ENCODE measurements around the gene DMXL2. TPM values are rescaled to one million over a fixed set of nuclear protein-coding genes. Genes with fewer than 3 reads are reported as not detected.

The DMXL2 gene
- total RNA-seq, 1 donor from 2014 or later: 23.6 TPM

DNA sequence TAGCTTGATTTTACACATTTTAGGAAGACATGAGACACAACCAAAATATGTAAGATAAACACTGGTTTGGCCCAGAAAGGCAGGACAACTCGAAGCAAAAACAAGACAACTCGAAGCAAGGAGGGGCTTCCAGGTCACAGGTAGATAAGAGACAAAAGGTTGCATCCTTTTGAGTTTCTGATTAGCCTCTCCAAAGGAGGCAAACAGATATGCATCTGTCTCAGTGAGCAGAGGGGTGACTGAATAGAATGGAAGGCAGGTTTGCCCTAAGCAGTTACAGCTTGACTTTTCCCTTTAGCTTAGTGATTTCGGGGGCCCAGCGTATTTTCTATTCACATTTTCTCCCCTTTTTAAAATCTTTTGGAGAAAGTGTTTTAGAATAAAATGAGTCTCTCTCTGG, 206.4 kb downstream of the DMXL2 start:
- TF ChIP-seq POLR2A (IDR thresholded peaks at IDR 0.05) (no peak), POLR2AphosphoS5 (IDR thresholded peaks at IDR 0.05; ENCODE audit: insufficient read depth in 1 of 2, low read depth in 1 of 2) (no peak), CTCF (IDR thresholded peaks at IDR 0.05) (no peak)
- no peak for DNase-seq (ENCODE audit: extremely low spot score in 2 of 2)
- intact Hi-C loops (cut with DNase I): no loop called here
- H3K4me1 ChIP-seq: no peaks in the 10 kb centered on the region
- H3K36me3 ChIP-seq: no peaks in the 10 kb centered on the region
- no peaks in the 10 kb centered on the region for H3K9me3 ChIP-seq
- H3K27me3 ChIP-seq: no peaks in the 10 kb centered on the region
- H3K27ac ChIP-seq: no peak overlapping the region
- no peak overlapping the region for H3K4me3 ChIP-seq

- Histone ChIP-seq H3K4me3 (no peak overlapping the region), H3K4me1 (no peaks in the 10 kb centered on the region), H3K36me3 (no peaks in the 10 kb centered on the region), H3K9me3 (no peaks in the 10 kb centered on the region), H3K27me3 (no peaks in the 10 kb centered on the region), H3K27ac (no peak overlapping the region)
- TF ChIP-seq POLR2AphosphoS5 (IDR thresholded peaks at IDR 0.05; ENCODE audit: insufficient read depth in 1 of 2, low read depth in 1 of 2) (no peak), POLR2A (IDR thresholded peaks at IDR 0.05) (no peak), CTCF (IDR thresholded peaks at IDR 0.05) (no peak)
- intact Hi-C loops (cut with DNase I): no loop called here
- peak in 1 of 2 donors; percentile 88 for DNase-seq (ENCODE audit: extremely low spot score in 2 of 2)
Measured at GRCh38 chr15:51414256-51414860, 208.2 kb downstream of the DMXL2 start.

DNA sequence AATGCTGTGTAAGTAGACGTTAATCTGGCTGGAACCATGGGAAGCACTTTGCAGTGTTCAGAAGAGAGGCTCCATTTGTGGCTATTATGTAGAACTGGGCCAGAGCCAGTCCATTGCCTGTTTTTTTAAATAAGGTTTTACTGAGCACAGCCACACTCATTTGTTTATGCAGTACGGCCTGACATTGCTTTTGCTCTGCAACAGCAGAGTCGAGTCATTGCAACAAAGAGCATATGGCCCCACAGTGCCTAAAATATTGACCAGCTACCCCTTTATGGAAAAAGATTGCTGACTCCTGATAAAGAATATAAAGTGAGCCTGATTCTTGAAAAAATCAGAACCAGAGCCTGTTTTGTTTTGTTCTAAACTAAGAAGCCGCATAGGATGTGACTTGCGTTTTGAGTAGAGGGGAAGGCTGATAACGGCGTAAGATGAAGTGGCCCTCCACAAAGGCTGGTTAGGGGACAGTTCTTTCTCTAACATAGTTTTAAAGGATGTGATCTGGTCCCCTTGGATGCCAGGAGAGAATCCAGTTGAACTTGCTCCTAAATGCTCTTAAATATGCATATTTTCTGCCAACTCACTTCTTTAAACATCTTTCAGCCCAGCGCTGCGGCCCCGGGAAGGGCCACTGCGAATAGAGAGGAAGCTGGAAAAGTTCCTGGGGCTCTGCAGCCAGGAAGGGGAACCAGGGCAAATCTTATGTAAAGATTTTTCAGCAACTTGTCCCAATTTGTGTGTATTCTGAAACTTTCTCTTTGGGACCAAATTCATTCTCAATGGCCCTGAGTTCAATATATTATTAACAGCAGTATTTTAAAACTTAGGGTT, 216.7 kb downstream of the DMXL2 start:
- intact Hi-C loops (cut with DNase I): no loop called here
- TF ChIP-seq POLR2AphosphoS5 (IDR thresholded peaks at IDR 0.05; ENCODE audit: insufficient read depth in 1 of 2, low read depth in 1 of 2) (no peak), CTCF (IDR thresholded peaks at IDR 0.05) (no peak), POLR2A (IDR thresholded peaks at IDR 0.05) (no peak)
- no peak overlapping the region for H3K27ac ChIP-seq

GRCh38 chr15:51403946-51404695, 218.4 kb downstream of the DMXL2 start:
- Histone ChIP-seq H3K27me3 (no peaks in the 10 kb centered on the region), H3K4me1 (no peaks in the 10 kb centered on the region), H3K27ac (no peak overlapping the region), H3K4me3 (no peak overlapping the region), H3K36me3 (no peaks in the 10 kb centered on the region), H3K9me3 (no peaks in the 10 kb centered on the region)
- intact Hi-C loops (cut with DNase I): no loop called here
- TF ChIP-seq POLR2AphosphoS5 (IDR thresholded peaks at IDR 0.05; ENCODE audit: insufficient read depth in 1 of 2, low read depth in 1 of 2) (no peak), POLR2A (IDR thresholded peaks at IDR 0.05) (no peak), CTCF (IDR thresholded peaks at IDR 0.05) (no peak)
- DNase-seq (ENCODE audit: extremely low spot score in 2 of 2): peak in 1 of 2 donors; percentile 58

More for the DNA sequence above, 216.7 kb downstream of the DMXL2 start:
- Histone ChIP-seq H3K4me1 (no peaks in the 10 kb centered on the region), H3K4me3 (no peak overlapping the region), H3K9me3 (no peaks in the 10 kb centered on the region), H3K36me3 (no peaks in the 10 kb centered on the region), H3K27me3 (no peaks in the 10 kb centered on the region)
- DNase-seq (ENCODE audit: extremely low spot score in 2 of 2): peak in 1 of 2 donors; percentile 25
